Large intestine (tissue), 3 donors: ENCODE measurements around the gene GALNT6. TPM values are rescaled to one million over a fixed set of nuclear protein-coding genes. Genes with fewer than 3 reads are reported as not detected.
A peak's percentile ranks its signal among the peaks of the same experiment; 100 is the strongest.

ENCODE experiments used
- DNase-seq, 2 donors: peaks; one replicate each; pipeline versions ENCODE4 v3.0.0 to v3.0.0-alpha.2; 2013
- H3K27ac ChIP-seq: one replicate; pipeline ENCODE4 v1.5.1; 2013; ENCODE audit warnings: low read length
- H3K27me3 ChIP-seq: 2 replicates; pipeline ENCODE4 v1.6.1; 2013; ENCODE audit warnings: low read length; ENCODE audit not compliant: control insufficient read depth, insufficient read depth
- H3K36me3 ChIP-seq: 2 replicates; pipeline ENCODE4 v1.6.1; 2013; ENCODE audit warnings: low read length; ENCODE audit not compliant: control insufficient read depth, insufficient read depth
- H3K4me1 ChIP-seq: one replicate; pipeline ENCODE4 v1.6.1; 2013; ENCODE audit warnings: low read length; ENCODE audit not compliant: control insufficient read depth, insufficient read depth
- H3K4me3 ChIP-seq: one replicate; pipeline ENCODE4 v1.5.1; 2013; ENCODE audit warnings: low read length
- H3K9me3 ChIP-seq: one replicate; pipeline ENCODE4 v1.6.1; 2013; ENCODE audit warnings: mild to moderate bottlenecking, low read depth, low read length, moderate library complexity; ENCODE audit not compliant: control insufficient read depth
- WGBS: methylation state at CpG from one replicate; pipeline ENCODE4 v1.1.5; 2013; ENCODE audit warnings: low lambda C conversion rate; ENCODE audit not compliant: insufficient coverage; 5-methylcytosine and 5-hydroxymethylcytosine counted together
- polyA plus RNA-seq: library from polyadenylated mRNA; unstranded; fragments of 120-200 nt; gene quantifications from one replicate; pipeline ENCODE4 v1.2.1, GENCODE V29; 2013

The GALNT6 gene
- polyA plus RNA-seq, 1 donor, result 31.1 TPM

DNA sequence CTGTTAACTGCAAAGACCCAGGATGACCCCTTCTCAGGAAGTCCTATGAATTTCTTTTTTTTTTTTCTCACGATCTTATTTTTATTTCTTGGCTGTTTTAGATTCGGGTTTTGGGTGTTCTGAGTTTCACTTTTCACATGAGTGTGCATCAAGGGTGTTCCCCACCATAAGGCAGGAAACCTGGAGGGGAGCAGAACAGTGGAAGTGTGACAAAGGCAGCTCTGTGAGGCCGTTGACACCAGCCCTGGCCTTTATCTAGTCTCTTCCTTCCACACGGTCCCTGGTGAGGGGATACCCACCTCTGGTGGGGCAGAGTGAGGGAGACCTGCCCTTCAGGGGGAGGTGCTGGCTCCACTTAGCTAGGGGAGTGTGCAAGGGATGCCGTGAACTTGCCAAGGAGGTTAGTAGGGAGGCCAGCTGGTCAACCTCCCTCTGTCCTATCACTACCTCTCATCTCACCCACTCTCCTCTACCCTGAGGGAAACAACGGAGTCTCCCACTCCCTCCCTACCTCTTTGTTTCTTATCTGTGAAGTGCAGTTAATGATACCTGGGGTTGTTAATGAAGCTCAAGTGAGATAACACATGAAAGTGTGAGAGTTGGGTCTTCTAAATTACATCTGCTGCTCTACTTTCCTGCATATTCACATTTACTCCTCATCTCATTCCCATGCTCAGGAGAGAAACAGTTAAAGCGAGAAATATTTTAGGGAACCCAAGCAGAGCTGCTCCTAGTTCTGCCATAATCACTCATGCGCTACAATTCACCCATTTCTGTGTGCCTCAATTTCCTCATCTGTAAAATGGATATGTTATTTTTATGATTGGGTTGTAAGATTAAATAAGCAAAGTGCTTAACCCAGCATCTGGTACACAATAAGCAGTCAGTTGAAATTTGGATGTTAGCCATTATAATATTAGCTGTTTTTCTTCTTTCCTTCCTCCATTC, 4.4 kb upstream of the GALNT6 start:
- DNase-seq, result no peak
- Histone ChIP-seq H3K27ac (peak overlapping the region; percentile 59), H3K27me3 (peaks cover 9% of the 10 kb centered on the region), H3K36me3 (no peaks in the 10 kb centered on the region), H3K4me1 (peaks cover 59% of the 10 kb centered on the region), H3K4me3 (no peak overlapping the region), H3K9me3 (no peaks in the 10 kb centered on the region)
- 50% methylated on average over 2 of the region's 8 CpGs for WGBS

DNA sequence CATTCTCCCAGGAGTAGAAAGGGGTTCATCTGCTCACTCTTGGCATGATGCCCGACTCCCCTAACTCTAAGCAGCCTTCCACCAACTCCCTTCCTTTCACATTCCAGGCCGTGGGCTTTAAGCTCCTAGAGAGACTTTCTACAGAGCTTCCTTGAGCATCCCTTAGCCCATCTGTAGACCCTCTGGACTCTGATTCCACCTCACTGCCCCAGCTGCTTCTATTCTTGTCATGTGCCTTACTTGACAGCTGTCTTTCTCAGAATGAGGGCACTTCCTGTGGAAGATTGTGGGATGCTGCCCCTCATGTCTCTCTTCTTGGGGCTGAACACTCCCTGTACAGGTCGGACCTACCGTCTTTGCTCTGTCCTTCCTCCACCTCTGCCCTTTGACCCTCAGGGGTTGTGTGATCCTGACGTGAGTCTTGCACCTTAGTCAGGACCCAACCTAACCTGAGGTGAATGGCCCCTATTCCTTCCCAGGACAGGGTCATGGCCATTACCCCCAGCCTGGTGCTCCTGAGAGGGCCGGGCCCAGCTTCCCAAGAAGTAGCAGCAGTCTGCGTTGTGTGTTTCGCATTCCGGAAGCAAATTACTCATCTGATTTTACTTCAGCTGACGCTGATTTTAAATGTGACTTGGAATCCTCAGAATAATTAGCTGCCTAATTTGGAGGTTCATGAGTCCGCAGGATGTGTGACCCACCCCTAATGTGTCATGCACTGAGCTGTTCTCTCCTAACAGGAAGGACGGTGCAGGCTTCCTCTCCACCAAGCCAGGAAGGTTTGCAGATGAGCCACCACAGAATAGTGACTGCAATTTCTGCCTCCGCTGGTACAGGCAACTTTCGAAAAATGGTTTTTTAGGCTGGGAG, 2.7 kb upstream of the GALNT6 start:
- no peaks in the 10 kb centered on the region for H3K9me3 ChIP-seq
- DNase-seq, result no peak
- H3K27ac ChIP-seq, result no peak overlapping the region
- H3K27me3 ChIP-seq, result peaks cover 9% of the 10 kb centered on the region
- H3K4me1 ChIP-seq, result peaks cover 51% of the 10 kb centered on the region
- H3K4me3 ChIP-seq, result no peak overlapping the region
- H3K36me3 ChIP-seq, result no peaks in the 10 kb centered on the region
- WGBS, result 100% methylated on average over 1 of the region's 14 CpGs

DNA sequence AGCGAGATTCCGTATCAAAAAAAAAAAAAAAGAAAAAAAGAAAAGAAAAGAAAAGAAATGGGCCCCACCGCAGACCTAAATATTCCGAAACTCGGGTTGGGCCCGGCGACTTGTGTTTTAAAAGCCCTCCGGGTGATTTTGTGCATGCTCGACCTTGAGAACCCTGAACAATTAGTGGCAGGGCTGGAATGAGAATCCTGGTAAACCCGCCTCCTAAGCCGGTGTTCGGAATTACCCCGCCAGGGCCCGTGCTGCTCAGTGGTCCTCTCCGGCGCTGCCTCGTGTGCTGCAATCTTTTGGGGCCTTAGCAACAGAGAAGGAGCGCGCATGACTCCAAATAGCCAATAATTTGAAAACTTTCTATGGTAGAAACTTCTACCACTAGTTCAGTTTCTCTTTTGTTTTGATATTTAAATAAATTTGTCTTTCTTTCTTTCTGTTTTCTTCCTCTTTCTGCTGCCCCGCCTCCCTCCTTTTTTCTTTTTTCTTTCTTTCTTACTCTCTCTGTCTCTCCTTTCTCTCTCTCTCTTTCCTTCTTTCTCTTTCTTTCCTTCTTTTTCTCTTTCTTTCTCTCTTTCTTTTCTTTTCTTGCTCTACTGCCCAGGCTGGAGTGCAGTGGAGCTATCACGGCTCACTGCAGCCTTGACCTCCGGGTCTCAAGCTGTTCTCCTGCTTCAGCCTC, 1.5 kb upstream of the GALNT6 start:
- peak in 1 of 2 donors; percentile 55 for DNase-seq
- Histone ChIP-seq H3K36me3 (no peaks in the 10 kb centered on the region), H3K9me3 (no peaks in the 10 kb centered on the region), H3K4me1 (peaks cover 40% of the 10 kb centered on the region), H3K27ac (no peak overlapping the region), H3K4me3 (peak overlapping the region; percentile 71), H3K27me3 (peaks cover 9% of the 10 kb centered on the region)
- 33% methylated on average over 5 of the region's 22 CpGs for WGBS

DNA sequence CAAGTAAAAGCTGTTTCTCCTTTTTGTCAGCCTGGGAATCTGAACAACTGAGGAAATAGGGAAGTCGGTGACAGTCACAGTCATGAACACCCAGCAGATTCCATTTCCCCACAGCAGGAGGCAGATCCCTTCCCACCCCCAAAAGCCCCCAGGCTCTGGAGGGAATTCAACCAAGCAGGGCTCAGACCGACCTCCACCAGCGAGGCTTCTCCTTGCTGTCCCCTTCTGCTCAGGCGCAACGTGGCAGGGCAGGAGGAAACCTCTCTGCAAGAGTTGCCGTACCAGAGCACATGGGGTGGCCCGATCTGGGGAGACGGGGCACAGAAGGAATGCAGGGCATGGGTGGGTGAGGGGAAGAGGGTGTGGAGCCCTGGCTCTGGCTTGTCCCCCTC, 319 bp downstream of the GALNT6 start:
- DNase-seq, result peak in 1 of 2 donors; percentile 67
- H3K4me1 ChIP-seq, result peaks cover 39% of the 10 kb centered on the region
- H3K27ac ChIP-seq, result peak overlapping the region; percentile 42
- no peaks in the 10 kb centered on the region for H3K36me3 ChIP-seq
- H3K27me3 ChIP-seq, result peaks cover 9% of the 10 kb centered on the region
- WGBS, result no CpG with 5 or more reads among the region's 8 CpGs
- H3K9me3 ChIP-seq, result no peaks in the 10 kb centered on the region
- peak overlapping the region; percentile 71 for H3K4me3 ChIP-seq

DNA sequence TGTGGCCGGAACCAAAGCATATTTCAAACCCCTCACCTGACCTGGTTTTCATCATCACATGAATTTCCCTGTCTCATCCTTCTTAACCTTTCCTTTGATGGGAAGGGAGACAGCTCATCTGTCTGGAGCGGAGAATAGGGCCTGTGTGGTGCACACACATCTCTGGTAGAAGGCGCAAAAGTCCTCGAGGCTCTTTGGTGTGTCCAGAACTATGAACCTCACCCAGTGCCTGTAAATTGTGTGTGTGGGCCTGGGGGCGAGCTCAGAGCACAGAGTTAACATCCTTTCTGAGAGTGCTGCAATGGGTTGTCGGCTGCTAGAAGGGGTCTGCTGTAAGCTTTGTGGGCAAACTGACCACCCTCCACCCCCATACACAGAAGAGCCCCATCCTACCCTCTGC, 749 bp downstream of the GALNT6 start:
- H3K27ac ChIP-seq, result no peak overlapping the region
- H3K9me3 ChIP-seq, result no peaks in the 10 kb centered on the region
- WGBS, result no CpG with 5 or more reads among the region's 6 CpGs
- H3K36me3 ChIP-seq, result no peaks in the 10 kb centered on the region
- H3K4me3 ChIP-seq, result no peak overlapping the region
- peaks cover 35% of the 10 kb centered on the region for H3K4me1 ChIP-seq
- DNase-seq, result no peak
- peaks cover 9% of the 10 kb centered on the region for H3K27me3 ChIP-seq

DNA sequence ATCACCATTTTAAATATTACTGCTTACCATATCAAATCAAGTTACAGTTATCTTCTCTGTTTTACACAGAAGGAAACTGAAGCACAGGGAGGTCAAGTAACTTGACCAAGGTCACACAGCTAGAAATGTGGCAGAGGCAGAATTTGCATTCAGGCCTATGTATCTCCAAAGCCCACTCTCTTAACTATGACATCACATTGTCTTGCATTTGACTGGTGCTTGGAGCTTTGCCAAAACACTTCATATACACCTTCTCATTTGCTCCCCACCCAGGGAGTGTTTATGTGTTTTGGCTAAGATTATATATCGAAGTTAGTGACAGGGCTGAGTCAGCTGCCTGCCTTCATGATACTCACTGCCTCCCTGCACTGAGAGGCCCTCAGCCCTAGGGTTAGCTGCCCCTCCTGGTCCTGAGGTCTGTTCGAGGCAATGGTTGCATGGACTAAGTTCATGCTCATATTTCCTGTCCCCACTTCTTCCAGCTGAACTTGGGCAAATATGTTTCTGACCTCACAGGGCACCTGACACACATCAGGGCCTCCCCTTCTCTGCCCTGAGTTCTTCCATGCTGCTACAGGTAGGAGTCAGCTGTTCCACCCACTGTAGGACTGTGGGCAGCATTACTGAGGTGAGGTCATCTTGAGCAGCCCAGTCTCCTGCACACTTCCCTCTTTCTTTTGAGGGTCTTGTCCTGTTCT, 1.8 kb downstream of the GALNT6 start:
- Histone ChIP-seq H3K4me3 (no peak overlapping the region), H3K36me3 (no peaks in the 10 kb centered on the region), H3K4me1 (peaks cover 27% of the 10 kb centered on the region), H3K27me3 (peaks cover 9% of the 10 kb centered on the region), H3K9me3 (no peaks in the 10 kb centered on the region), H3K27ac (no peak overlapping the region)
- WGBS, result no CpG with 5 or more reads among the region's 2 CpGs
- peak in 1 of 2 donors; percentile 59 for DNase-seq

DNA sequence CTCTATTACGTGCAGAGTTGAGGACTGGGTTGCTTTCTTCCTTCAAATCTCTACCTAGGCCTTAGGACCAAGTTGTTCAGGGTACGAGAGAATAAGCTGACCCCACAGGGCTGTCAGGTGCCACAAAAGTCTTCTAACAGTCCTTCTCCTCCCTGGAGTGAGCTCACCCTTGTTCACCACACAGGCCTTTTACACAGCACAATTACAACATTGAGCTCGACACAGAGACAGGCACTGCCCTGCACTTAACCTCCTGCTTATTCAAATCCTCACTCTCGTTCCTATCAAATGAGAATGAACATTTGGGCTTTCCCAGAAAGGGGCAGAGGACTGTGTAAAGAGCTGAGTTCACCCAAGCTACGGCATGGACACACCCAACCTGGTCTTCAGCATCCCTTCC, 2.4 kb downstream of the GALNT6 start:
- Histone ChIP-seq H3K4me1 (peaks cover 24% of the 10 kb centered on the region), H3K27ac (no peak overlapping the region), H3K27me3 (peaks cover 9% of the 10 kb centered on the region), H3K9me3 (no peaks in the 10 kb centered on the region), H3K4me3 (no peak overlapping the region), H3K36me3 (peaks cover 2% of the 10 kb centered on the region)
- no CpG with 5 or more reads among the region's 5 CpGs for WGBS
- DNase-seq, result no peak

DNA sequence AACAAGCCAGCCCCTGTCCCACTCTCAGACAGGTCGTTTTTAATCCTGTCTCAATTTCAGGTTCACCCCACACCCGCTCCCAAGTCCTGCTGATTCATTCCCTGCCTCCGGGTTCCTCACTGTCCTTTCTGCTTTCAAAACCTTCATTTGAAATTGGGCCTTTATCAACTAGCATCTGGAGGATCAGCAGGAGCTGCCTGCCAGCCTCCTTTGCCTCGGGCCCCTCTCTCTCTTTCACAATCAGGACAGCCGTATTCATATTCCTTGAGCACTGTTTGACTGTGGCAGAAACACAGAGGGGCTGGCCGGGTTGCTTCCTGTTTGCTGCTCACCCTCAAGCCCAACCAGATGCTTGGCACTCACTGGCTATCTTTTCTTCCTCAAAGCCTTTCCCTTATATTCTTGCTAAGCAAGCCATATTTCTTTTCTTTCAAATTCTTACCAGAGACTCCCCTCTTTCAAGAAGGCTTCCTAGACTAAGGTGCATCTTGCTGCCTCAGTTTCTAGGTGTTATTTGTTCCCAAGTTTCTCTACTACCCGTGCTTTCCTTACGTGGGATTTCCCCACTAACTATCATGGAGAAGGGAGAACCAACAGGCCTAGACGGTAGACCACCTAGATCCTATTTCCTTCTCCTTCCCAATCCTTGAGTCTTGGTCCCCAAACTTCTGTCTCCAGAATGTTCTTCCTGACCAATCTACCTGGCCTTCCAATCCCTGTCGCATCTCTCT, 3.0 kb downstream of the GALNT6 start:
- no peaks in the 10 kb centered on the region for H3K9me3 ChIP-seq
- H3K4me1 ChIP-seq, result peaks cover 19% of the 10 kb centered on the region
- H3K27me3 ChIP-seq, result peaks cover 9% of the 10 kb centered on the region
- peaks cover 3% of the 10 kb centered on the region for H3K36me3 ChIP-seq
- H3K27ac ChIP-seq, result no peak overlapping the region
- H3K4me3 ChIP-seq, result no peak overlapping the region
- DNase-seq, result no peak
- WGBS, result no CpG with 5 or more reads among the region's 10 CpGs

DNA sequence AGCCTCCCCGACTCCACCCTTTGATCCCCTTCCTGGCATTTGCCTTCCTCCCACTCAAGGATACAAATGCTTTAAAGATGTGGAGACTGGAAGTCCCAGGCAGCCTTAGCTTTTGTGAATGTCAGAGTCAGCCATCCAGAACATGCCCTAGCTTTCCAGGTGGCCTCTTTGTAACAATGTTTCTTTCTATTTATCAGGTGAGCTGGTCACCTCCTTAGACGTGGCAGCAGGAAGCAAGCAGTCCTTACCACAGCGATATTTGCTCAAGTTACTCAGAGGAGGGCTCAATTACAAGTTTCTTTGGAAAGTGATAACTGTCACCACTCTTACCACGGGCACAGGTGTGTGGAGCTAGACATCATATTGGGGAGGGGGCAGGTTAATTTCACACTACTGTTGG, 4.9 kb downstream of the GALNT6 start:
- WGBS, result no CpG with 5 or more reads among the region's 4 CpGs
- H3K27ac ChIP-seq, result no peak overlapping the region
- peaks cover 3% of the 10 kb centered on the region for H3K27me3 ChIP-seq
- no peaks in the 10 kb centered on the region for H3K9me3 ChIP-seq
- peaks cover 16% of the 10 kb centered on the region for H3K4me1 ChIP-seq
- H3K4me3 ChIP-seq, result no peak overlapping the region
- peaks cover 11% of the 10 kb centered on the region for H3K36me3 ChIP-seq
- DNase-seq, result peak in 1 of 2 donors; percentile 54
